Naive thymus-derived CD4-positive, alpha-beta T cell (primary cell): ENCODE results near the gene TUNAR. TPM values are rescaled to one million over a fixed set of nuclear protein-coding genes. Genes with fewer than 3 reads are reported as not detected.

ENCODE experiments used
- ATAC-seq: fragments of 150-1000 bp; cut with Tn5 transposase; 2 replicates; pipeline ENCODE4 v1.10.0; 2021; ENCODE audit warnings: mild to moderate bottlenecking, moderate library complexity
- CTCF ChIA-PET: fragments of 350-600 bp; sonication (Branson Sonifier 250); formaldehyde crosslinking; loops from one replicate; lab custom pipeline; 2021; ENCODE audit warnings: antibody characterized with exemption; lab: Charles Lee
- POLR2A ChIA-PET: fragments of 350-600 bp; sonication (Branson Sonifier 250); formaldehyde crosslinking; loops from one replicate; lab custom pipeline; 2021; ENCODE audit warnings: antibody characterized with exemption, inconsistent platforms; lab: Charles Lee
- DNase-seq, 9 donors: peaks; one replicate each; pipeline versions ENCODE4 v3.0.0 to v3.0.0-alpha.2; 2020 to 2022; ENCODE audit warnings: mixed read lengths in 1 of 9
- H3K27ac ChIP-seq: one replicate; pipeline ENCODE4 v1.7.0; 2013; ENCODE audit warnings: mild to moderate bottlenecking, low read depth, low read length, moderate library complexity
- H3K27me3 ChIP-seq, 2 donors: one replicate each; pipeline ENCODE4 v1.7.0; 2013; ENCODE audit warnings: low read length in 2 of 2, mild to moderate bottlenecking in 2 of 2, moderate library complexity in 2 of 2; ENCODE audit not compliant: control insufficient read depth in 2 of 2, insufficient read depth in 2 of 2
- H3K36me3 ChIP-seq, 3 experiments: 1 replicate in 2 of 3; 2 replicates in 1 of 3; pipeline ENCODE4 v1.7.0; 2013; ENCODE audit warnings: low read length in 3 of 3, mild to moderate bottlenecking in 3 of 3, moderate library complexity in 1 of 3; ENCODE audit not compliant: insufficient read depth in 3 of 3, control insufficient read depth in 2 of 3
- H3K4me1 ChIP-seq, 2 donors: one replicate each; pipeline ENCODE4 v1.7.0; 2013; ENCODE audit warnings: low read length in 2 of 2, mild to moderate bottlenecking in 2 of 2, moderate library complexity in 1 of 2; ENCODE audit not compliant: control insufficient read depth in 2 of 2, insufficient read depth in 2 of 2
- H3K4me3 ChIP-seq: 2 replicates; pipeline ENCODE4 v1.7.0; 2013; ENCODE audit warnings: mild to moderate bottlenecking, low read length
- H3K9me3 ChIP-seq, 3 experiments: 1 replicate in 2 of 3; 2 replicates in 1 of 3; pipeline ENCODE4 v1.7.0; 2013; ENCODE audit warnings: low read length in 3 of 3; ENCODE audit not compliant: control insufficient read depth in 2 of 3
- H3K27ac Mint-ChIP-seq, 9 donors: one replicate each; pipeline ENCODE4 v1.8.0; 2020 to 2022; ENCODE audit warnings: mixed read lengths in 9 of 9, mild to moderate bottlenecking in 8 of 9, moderate library complexity in 5 of 9, inconsistent platforms in 2 of 9
- H3K27me3 Mint-ChIP-seq, 5 donors: one replicate each; pipeline ENCODE4 v1.8.0; 2021 to 2022; ENCODE audit warnings: mixed read lengths in 5 of 5, mild to moderate bottlenecking in 1 of 5
- H3K36me3 Mint-ChIP-seq, 5 donors: one replicate each; pipeline ENCODE4 v1.8.0; 2020 to 2022; ENCODE audit warnings: mixed read lengths in 5 of 5, mild to moderate bottlenecking in 3 of 5, inconsistent platforms in 1 of 5
- H3K4me1 Mint-ChIP-seq, 7 donors: one replicate each; pipeline ENCODE4 v1.8.0; 2020 to 2022; ENCODE audit warnings: mixed read lengths in 7 of 7, mild to moderate bottlenecking in 3 of 7, inconsistent platforms in 1 of 7
- H3K4me3 Mint-ChIP-seq, 10 donors: one replicate each; pipeline ENCODE4 v1.8.0; 2020 to 2022; ENCODE audit warnings: mild to moderate bottlenecking in 10 of 10, mixed read lengths in 10 of 10, moderate library complexity in 6 of 10, inconsistent platforms in 2 of 10
- H3K9me3 Mint-ChIP-seq, 11 donors: one replicate each; pipeline ENCODE4 v1.8.0; 2020 to 2022; ENCODE audit warnings: mixed read lengths in 11 of 11, mild to moderate bottlenecking in 4 of 11, inconsistent platforms in 1 of 11, moderate library complexity in 1 of 11
- intact Hi-C, 2 donors: fragments of 100-400 bp; cut with micrococcal nuclease; formaldehyde crosslinking; loops; one replicate each; pipeline ENCODE4 v1.15.1; 2023
- polyA plus RNA-seq, 2 donors: library from polyadenylated mRNA; unstranded; fragments of 300-500 nt; fragmentation: Illumina TruSeq; gene quantifications; one replicate each; pipeline ENCODE4 v1.2.3, GENCODE V29; 2021
- total RNA-seq, 6 experiments: library from RNA in 5 of 6; stranded (reverse) in 5 of 6; gene quantifications; 1 replicate in 5 of 6; 2 replicates in 1 of 6; pipeline ENCODE4 v1.2.3 and lab custom pipeline; 2021 to 2026

TUNAR gene
- total and polyA plus RNA-seq, 7 experiments from 2014 or later: not detected

DNA sequence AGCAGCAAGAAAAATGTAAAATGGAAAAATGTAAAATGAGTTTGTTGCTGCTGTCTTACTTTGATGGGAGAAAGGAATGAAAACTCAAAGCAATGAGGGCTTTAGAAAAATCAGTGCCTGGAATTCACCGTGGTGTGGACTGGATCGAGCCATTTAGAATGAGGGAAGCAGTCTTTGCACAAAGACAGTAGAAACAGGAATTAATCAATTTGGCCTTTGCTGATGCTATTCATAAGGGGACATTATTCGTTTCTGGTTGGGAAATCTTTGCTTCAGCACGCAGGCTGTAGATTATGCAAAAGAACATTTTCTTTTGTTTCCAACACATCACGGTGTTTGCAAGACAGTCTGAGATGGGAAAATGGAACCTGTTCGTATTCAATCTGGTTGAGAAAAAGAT lies 6.9 kb upstream of the TUNAR start:
- ChIA-PET POLR2A (no interaction called here), CTCF (no interaction called here)
- no peak overlapping the region for H3K4me3 ChIP-seq
- H3K27ac ChIP-seq: no peak overlapping the region
- H3K36me3 ChIP-seq: no peaks in the 10 kb centered on the region
- H3K4me3 Mint-ChIP-seq: no peak overlapping the region
- no peak overlapping the region for H3K27ac Mint-ChIP-seq
- H3K9me3 ChIP-seq: no peaks in the 10 kb centered on the region
- no peaks in the 10 kb centered on the region for H3K4me1 ChIP-seq
- peaks cover 0 to 3% (median 0%) of the 10 kb centered on the region in 5 donors for H3K36me3 Mint-ChIP-seq
- intact Hi-C loops: no loop called here
- peaks cover 0 to 11% (median 2%) of the 10 kb centered on the region in 11 donors for H3K9me3 Mint-ChIP-seq
- DNase-seq (no peak), ATAC-seq (no peak)
- H3K27me3 Mint-ChIP-seq: peaks cover 17 to 50% (median 44%) of the 10 kb centered on the region in 5 donors
- H3K27me3 ChIP-seq: no peaks in the 10 kb centered on the region
- H3K4me1 Mint-ChIP-seq: no peaks in the 10 kb centered on the region

DNA sequence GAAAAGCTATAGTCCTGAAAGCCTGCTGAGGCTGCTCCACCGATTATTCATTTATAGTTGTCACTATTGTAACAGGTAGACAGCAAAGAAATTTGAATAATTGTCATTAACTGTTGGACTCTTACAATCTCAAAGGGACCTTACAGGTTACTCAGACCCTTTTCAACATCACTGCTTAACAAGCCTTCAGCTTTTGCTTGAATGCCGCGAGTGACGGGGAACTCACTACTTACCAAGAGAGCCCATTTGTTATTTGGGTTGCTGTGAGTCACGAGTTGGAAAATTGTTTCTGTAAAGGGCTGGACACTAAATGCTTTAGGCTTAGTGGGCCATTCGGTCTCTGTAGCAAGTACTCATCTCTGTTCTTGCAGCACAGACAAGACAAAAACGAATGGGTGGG lies 5.9 kb upstream of the TUNAR start:
- peaks cover 0 to 11% (median 0%) of the 10 kb centered on the region in 11 donors for H3K9me3 Mint-ChIP-seq
- CTCF ChIA-PET: no interaction called here

DNA sequence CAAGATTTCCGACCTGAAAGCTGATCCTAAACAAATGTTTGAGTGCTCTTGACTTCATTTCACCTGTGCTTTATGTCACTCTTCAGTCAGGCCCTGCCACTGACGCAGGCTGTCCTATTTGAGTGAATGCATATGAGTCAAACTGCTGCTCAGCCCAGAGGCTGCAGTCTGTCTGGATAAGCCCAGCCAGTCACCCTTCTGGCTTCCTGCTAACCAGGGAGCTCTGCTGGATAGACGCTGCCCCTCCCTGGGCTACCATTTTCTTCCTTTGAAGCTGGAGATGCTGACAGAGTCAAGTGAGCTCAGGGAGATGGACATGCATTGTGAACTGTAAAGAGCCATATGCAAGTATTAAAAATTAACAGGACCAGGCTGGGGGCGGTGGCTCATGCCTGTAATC lies 5.1 kb upstream of the TUNAR start:
- CTCF ChIA-PET: no interaction called here
- intact Hi-C loops: no loop called here
- H3K4me3 Mint-ChIP-seq: no peak overlapping the region
- Histone ChIP-seq H3K27ac (no peak overlapping the region), H3K4me1 (no peaks in the 10 kb centered on the region), H3K36me3 (no peaks in the 10 kb centered on the region), H3K4me3 (no peak overlapping the region), H3K27me3 (no peaks in the 10 kb centered on the region), H3K9me3 (no peaks in the 10 kb centered on the region)
- POLR2A ChIA-PET: no interaction called here
- H3K36me3 Mint-ChIP-seq: no peaks in the 10 kb centered on the region
- ATAC-seq (no peak), DNase-seq (no peak)
- no peak overlapping the region for H3K27ac Mint-ChIP-seq
- H3K9me3 Mint-ChIP-seq: peaks cover 0 to 7% (median 0%) of the 10 kb centered on the region in 11 donors
- peaks cover 0 to 5% (median 0%) of the 10 kb centered on the region in 7 donors for H3K4me1 Mint-ChIP-seq
- H3K27me3 Mint-ChIP-seq: peaks cover 26 to 49% (median 37%) of the 10 kb centered on the region in 5 donors

More for the DNA sequence above, 5.9 kb upstream of the TUNAR start:
- H3K27me3 ChIP-seq: no peaks in the 10 kb centered on the region
- no peaks in the 10 kb centered on the region for H3K36me3 ChIP-seq
- POLR2A ChIA-PET: no interaction called here
- no peak overlapping the region for H3K27ac Mint-ChIP-seq
- H3K4me1 ChIP-seq: no peaks in the 10 kb centered on the region
- H3K4me3 Mint-ChIP-seq: no peak overlapping the region
- peaks cover 0 to 5% (median 0%) of the 10 kb centered on the region in 7 donors for H3K4me1 Mint-ChIP-seq
- H3K36me3 Mint-ChIP-seq: peaks cover 0 to 3% (median 0%) of the 10 kb centered on the region in 5 donors
- no peak overlapping the region for H3K4me3 ChIP-seq
- DNase-seq: no peak
- ATAC-seq: no peak
- H3K27me3 Mint-ChIP-seq: peaks cover 26 to 53% (median 43%) of the 10 kb centered on the region in 5 donors
- H3K9me3 ChIP-seq: no peaks in the 10 kb centered on the region
- intact Hi-C loops: no loop called here
- H3K27ac ChIP-seq: no peak overlapping the region

DNA sequence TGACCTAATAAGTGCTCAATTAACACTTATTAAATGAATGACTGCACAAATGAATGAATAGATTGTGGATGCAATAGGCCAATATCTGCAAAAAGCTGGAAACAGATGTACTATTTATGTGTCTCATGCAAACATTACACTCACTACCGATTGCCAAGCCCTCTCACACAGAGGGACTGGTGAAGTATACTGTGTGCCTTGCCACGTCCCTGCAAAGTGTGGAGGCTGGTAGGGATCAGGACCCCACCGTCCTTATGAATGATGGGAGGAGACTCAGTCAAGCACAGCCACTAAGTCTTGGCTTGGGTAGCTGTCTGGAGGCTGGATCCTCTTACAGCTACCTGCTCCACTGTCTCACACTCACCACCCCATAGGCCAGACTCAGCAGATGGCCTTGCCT lies 3.9 kb upstream of the TUNAR start:
- Mint-ChIP-seq H3K36me3 (no peaks in the 10 kb centered on the region), H3K4me1 (peaks cover 0 to 13% (median 7%) of the 10 kb centered on the region in 7 donors), H3K4me3 (no peak overlapping the region), H3K27me3 (peaks cover 33 to 52% (median 41%) of the 10 kb centered on the region in 5 donors), H3K27ac (no peak overlapping the region), H3K9me3 (peaks cover 0 to 9% (median 0%) of the 10 kb centered on the region in 11 donors)
- POLR2A ChIA-PET: no interaction called here
- H3K9me3 ChIP-seq: no peaks in the 10 kb centered on the region
- no peaks in the 10 kb centered on the region for H3K4me1 ChIP-seq
- intact Hi-C loops: no loop called here
- no peak for ATAC-seq
- H3K27ac ChIP-seq: no peak overlapping the region
- H3K27me3 ChIP-seq: no peaks in the 10 kb centered on the region
- CTCF ChIA-PET: no interaction called here
- no peaks in the 10 kb centered on the region for H3K36me3 ChIP-seq
- H3K4me3 ChIP-seq: no peak overlapping the region
- no peak for DNase-seq

DNA sequence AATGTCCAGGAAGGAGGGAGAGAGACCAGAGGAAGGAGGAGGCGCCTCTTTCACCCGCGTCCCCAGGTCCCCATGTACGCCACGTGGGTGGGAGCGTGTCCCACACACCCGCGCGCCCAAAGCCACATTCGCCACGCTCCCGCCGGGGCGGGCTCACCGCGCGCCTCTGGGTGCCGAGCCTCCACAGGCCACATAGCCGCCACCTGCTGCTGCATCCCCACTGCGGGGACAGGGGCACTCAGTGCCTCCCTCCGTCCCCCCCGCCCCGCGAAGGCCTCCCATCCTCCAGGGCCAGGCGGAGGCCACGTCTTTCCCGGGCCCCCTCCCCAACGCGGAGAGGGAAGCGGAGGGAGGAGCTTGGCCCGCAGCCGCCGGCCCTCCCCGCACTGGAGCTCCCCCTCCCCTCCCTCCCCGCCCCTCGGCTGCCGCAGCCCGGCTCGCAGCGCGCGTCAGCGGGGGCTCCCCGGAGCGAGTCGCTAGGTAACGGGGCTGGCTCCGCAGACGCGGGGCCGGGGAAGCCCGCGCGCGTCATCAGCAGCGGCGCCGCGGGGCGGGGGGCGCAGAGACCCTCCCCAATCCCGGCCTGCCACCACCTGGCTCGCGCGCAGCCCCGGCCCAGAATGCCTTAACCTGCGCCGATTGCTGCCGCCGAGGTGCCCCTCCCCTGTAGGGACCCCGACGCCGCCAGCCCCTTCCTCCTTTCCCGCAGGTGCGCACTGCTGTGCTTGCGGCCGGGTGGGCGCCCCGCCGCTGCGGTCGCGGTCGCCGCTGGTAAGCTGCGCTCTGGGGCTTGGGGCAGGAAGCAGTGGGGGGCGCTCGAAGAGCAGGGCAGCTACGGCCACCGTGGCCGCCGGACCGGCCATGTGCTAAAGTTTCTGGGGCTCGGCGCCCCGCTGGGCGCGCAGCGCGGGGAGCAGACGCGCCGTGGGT lies 536 bp upstream of the TUNAR start:
- Mint-ChIP-seq H3K4me1 (peaks cover 0 to 13% (median 7%) of the 10 kb centered on the region in 7 donors), H3K9me3 (peaks cover 0 to 9% (median 0%) of the 10 kb centered on the region in 11 donors), H3K27me3 (peaks cover 39 to 63% (median 48%) of the 10 kb centered on the region in 5 donors), H3K27ac (no peak overlapping the region), H3K4me3 (peak overlapping the region in 2 of 10 donors; percentile 44 to 54), H3K36me3 (no peaks in the 10 kb centered on the region)
- POLR2A ChIA-PET: no interaction called here
- DNase-seq (no peak), ATAC-seq (no peak)
- no peak overlapping the region for H3K27ac ChIP-seq
- no peaks in the 10 kb centered on the region for H3K9me3 ChIP-seq
- CTCF ChIA-PET: no interaction called here
- no peak overlapping the region for H3K4me3 ChIP-seq
- intact Hi-C loops: no loop called here
- H3K36me3 ChIP-seq: no peaks in the 10 kb centered on the region
- no peaks in the 10 kb centered on the region for H3K4me1 ChIP-seq
- H3K27me3 ChIP-seq: no peaks in the 10 kb centered on the region

DNA sequence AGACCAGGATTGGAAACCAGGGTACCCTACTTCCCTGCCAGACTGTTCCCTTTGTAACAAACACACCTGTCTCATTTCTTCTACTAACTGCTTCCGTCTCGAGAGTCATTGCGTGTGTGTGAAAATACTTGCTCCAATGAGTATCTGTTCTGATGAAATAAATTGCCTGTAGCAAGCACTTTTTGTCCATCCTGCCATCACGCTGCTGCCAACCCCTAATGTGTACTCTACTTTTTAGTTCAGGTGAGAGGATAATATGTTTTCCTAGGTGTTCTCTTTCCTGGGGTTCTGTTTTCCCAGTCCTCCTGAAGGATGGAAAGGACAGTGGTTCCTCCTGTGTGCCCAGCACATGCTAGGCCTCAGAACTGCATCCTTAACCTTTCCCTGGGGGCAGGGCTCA lies 1.0 kb downstream of the TUNAR start:
- DNase-seq: no peak
- Mint-ChIP-seq H3K27me3 (peaks cover 38 to 61% (median 47%) of the 10 kb centered on the region in 5 donors), H3K27ac (no peak overlapping the region), H3K9me3 (peaks cover 0 to 9% (median 0%) of the 10 kb centered on the region in 11 donors), H3K36me3 (no peaks in the 10 kb centered on the region), H3K4me1 (peaks cover 0 to 13% (median 7%) of the 10 kb centered on the region in 7 donors), H3K4me3 (peak overlapping the region in 5 of 10 donors; percentile 8 to 60 (median 47))
- ChIA-PET CTCF (no interaction called here), POLR2A (no interaction called here)
- Histone ChIP-seq H3K36me3 (no peaks in the 10 kb centered on the region), H3K27ac (no peak overlapping the region), H3K27me3 (no peaks in the 10 kb centered on the region), H3K9me3 (no peaks in the 10 kb centered on the region), H3K4me1 (no peaks in the 10 kb centered on the region), H3K4me3 (no peak overlapping the region)
- no peak for ATAC-seq
- intact Hi-C loops: no loop called here
